A673 (cell line): ENCODE data around the gene SIK2.

Experiments used
- EZH2 ChIP-seq: fragments of 200-600 bp; sonication (generic); IDR thresholded peaks from 2 replicates; pipeline ENCODE4 v1.6.1; 2017; ENCODE audit warnings: borderline replicate concordance, low read depth, mild to moderate bottlenecking, mixed read lengths, antibody characterized with exemption, low read length; ENCODE audit not compliant: poor library complexity, severe bottlenecking
- TF ChIP-seq, protein P1 (sequence below): fragments of 300-800, 200-600 bp; sonication (generic); conservative IDR thresholded peaks from 2 replicates; pipeline ENCODE4 v1.5.1; 2017; ENCODE audit warnings: low read depth, mild to moderate bottlenecking, antibody characterized with exemption, low read length, moderate library complexity, mixed read lengths

- TF ChIP-seq, protein P1, sequence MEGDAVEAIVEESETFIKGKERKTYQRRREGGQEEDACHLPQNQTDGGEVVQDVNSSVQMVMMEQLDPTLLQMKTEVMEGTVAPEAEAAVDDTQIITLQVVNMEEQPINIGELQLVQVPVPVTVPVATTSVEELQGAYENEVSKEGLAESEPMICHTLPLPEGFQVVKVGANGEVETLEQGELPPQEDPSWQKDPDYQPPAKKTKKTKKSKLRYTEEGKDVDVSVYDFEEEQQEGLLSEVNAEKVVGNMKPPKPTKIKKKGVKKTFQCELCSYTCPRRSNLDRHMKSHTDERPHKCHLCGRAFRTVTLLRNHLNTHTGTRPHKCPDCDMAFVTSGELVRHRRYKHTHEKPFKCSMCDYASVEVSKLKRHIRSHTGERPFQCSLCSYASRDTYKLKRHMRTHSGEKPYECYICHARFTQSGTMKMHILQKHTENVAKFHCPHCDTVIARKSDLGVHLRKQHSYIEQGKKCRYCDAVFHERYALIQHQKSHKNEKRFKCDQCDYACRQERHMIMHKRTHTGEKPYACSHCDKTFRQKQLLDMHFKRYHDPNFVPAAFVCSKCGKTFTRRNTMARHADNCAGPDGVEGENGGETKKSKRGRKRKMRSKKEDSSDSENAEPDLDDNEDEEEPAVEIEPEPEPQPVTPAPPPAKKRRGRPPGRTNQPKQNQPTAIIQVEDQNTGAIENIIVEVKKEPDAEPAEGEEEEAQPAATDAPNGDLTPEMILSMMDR, result no peak
- no peak for TF ChIP-seq EZH2
These were observed 91.1 kb downstream of the SIK2 start for GRCh38 chr11:111693224-111693937.
